Panc1 (cell line): Measurements from ENCODE around the gene OR52D1.

Source experiments
- POLR2AphosphoS5 ChIP-seq: IDR thresholded peaks from 2 replicates; pipeline ENCODE4 v1.6.1; 2012; ENCODE audit warnings: mild to moderate bottlenecking, low read depth, low read length, moderate library complexity
- TF ChIP-seq, protein P1 (sequence below): fragments of 450-650 bp; IDR thresholded peaks from 2 replicates; pipeline ENCODE4 v1.5.1; 2017; ENCODE audit warnings: mild to moderate bottlenecking
- TF ChIP-seq, protein P2 (sequence below), 2 experiments: IDR thresholded peaks; 2 replicates each; pipeline ENCODE4 v1.6.1; 2011 to 2012; ENCODE audit warnings: low read depth in 2 of 2, control low read depth in 1 of 2, low read length in 1 of 2, mild to moderate bottlenecking in 1 of 2, moderate library complexity in 1 of 2; ENCODE audit not compliant: insufficient read depth in 1 of 2

DNA sequence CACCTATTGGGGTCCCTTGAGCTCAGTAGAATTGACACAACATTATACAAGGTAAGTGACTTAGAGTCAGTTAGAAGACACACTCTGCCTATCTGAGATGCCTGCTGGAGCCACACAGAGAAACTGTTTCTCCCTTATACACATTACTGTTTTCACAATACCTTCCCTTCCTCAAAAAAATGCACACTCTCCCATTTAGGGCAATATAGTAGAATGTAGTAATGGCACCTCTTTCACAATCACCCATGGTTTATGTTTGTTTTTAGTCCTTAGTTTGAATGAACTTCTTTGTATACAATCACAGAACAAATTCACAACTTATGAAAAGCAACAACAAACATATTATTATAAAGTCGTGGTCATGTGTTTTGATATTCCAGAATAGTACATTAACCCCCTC is 45.6 kb downstream of the OR52D1 start:
- no peak for TF ChIP-seq POLR2AphosphoS5
- TF ChIP-seq, protein P1, sequence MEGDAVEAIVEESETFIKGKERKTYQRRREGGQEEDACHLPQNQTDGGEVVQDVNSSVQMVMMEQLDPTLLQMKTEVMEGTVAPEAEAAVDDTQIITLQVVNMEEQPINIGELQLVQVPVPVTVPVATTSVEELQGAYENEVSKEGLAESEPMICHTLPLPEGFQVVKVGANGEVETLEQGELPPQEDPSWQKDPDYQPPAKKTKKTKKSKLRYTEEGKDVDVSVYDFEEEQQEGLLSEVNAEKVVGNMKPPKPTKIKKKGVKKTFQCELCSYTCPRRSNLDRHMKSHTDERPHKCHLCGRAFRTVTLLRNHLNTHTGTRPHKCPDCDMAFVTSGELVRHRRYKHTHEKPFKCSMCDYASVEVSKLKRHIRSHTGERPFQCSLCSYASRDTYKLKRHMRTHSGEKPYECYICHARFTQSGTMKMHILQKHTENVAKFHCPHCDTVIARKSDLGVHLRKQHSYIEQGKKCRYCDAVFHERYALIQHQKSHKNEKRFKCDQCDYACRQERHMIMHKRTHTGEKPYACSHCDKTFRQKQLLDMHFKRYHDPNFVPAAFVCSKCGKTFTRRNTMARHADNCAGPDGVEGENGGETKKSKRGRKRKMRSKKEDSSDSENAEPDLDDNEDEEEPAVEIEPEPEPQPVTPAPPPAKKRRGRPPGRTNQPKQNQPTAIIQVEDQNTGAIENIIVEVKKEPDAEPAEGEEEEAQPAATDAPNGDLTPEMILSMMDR: no peak
- TF ChIP-seq, protein P2, sequence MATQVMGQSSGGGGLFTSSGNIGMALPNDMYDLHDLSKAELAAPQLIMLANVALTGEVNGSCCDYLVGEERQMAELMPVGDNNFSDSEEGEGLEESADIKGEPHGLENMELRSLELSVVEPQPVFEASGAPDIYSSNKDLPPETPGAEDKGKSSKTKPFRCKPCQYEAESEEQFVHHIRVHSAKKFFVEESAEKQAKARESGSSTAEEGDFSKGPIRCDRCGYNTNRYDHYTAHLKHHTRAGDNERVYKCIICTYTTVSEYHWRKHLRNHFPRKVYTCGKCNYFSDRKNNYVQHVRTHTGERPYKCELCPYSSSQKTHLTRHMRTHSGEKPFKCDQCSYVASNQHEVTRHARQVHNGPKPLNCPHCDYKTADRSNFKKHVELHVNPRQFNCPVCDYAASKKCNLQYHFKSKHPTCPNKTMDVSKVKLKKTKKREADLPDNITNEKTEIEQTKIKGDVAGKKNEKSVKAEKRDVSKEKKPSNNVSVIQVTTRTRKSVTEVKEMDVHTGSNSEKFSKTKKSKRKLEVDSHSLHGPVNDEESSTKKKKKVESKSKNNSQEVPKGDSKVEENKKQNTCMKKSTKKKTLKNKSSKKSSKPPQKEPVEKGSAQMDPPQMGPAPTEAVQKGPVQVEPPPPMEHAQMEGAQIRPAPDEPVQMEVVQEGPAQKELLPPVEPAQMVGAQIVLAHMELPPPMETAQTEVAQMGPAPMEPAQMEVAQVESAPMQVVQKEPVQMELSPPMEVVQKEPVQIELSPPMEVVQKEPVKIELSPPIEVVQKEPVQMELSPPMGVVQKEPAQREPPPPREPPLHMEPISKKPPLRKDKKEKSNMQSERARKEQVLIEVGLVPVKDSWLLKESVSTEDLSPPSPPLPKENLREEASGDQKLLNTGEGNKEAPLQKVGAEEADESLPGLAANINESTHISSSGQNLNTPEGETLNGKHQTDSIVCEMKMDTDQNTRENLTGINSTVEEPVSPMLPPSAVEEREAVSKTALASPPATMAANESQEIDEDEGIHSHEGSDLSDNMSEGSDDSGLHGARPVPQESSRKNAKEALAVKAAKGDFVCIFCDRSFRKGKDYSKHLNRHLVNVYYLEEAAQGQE (IDR thresholded peaks at IDR 0.05; ENCODE audit: insufficient read depth in 1 of 2, low read depth in 2 of 2, low read length in 1 of 2): no peak
